SK-N-SH treated with all-trans-retinoic acid at 6 μM for 48 hours (cell line): ENCODE results near the gene PACSIN2.

Source experiments
- ATAC-seq: fragments of 200-7000 bp; cut with Tn5 transposase; 3 replicates; pipeline ENCODE4 v1.9.1; 2020; ENCODE audit warnings: mild to moderate bottlenecking, moderate library complexity
- ARNTL ChIP-seq: fragments of 450-650 bp; formaldehyde crosslinking; IDR thresholded peaks from 2 replicates; pipeline ENCODE4 v1.5.0; 2020; ENCODE audit warnings: low read depth, mild to moderate bottlenecking, moderate library complexity, borderline replicate concordance
- BACH2 ChIP-seq: fragments of 250-450 bp; sonication (Bioruptor Pico); IDR thresholded peaks from 2 replicates; pipeline ENCODE4 v1.9.0; 2021; ENCODE audit warnings: mild to moderate bottlenecking, borderline replicate concordance
- CREB5 ChIP-seq: fragments of 250-450 bp; sonication (Bioruptor Pico); IDR thresholded peaks from 2 replicates; pipeline ENCODE4 v1.5.1; 2020; ENCODE audit warnings: low read depth, mild to moderate bottlenecking, moderate library complexity
- CSDC2 ChIP-seq: fragments of 250-450 bp; sonication (Bioruptor Pico); IDR thresholded peaks from 2 replicates; pipeline ENCODE4 v1.5.0; 2020; ENCODE audit warnings: mild to moderate bottlenecking, moderate library complexity
- CSRNP3 ChIP-seq: fragments of 250-450 bp; sonication (Bioruptor Pico); IDR thresholded peaks from 2 replicates; pipeline ENCODE4 v1.5.1; 2021; ENCODE audit warnings: mild to moderate bottlenecking, moderate library complexity
- ESRRG ChIP-seq: fragments of 250-450 bp; sonication (Bioruptor Pico); IDR thresholded peaks from 2 replicates; pipeline ENCODE4 v1.6.1; 2021; ENCODE audit warnings: mild to moderate bottlenecking
- ISL1 ChIP-seq: fragments of 250-450 bp; sonication (Bioruptor Pico); IDR thresholded peaks from 2 replicates; pipeline ENCODE4 v2.1.2; 2022; ENCODE audit warnings: mild to moderate bottlenecking, moderate library complexity
- OSR1 ChIP-seq: fragments of 250-450 bp; sonication (Bioruptor Pico); IDR thresholded peaks from 2 replicates; pipeline ENCODE4 v1.8.0; 2022; ENCODE audit warnings: moderate library complexity, mild to moderate bottlenecking, inconsistent platforms
- POU6F1 ChIP-seq: fragments of 250-450 bp; sonication (Bioruptor Pico); IDR thresholded peaks from 2 replicates; pipeline ENCODE4 v1.8.0; 2021; ENCODE audit warnings: low read depth, mild to moderate bottlenecking, moderate library complexity, borderline replicate concordance
- PPARA ChIP-seq: fragments of 250-450 bp; sonication (Bioruptor Pico); IDR thresholded peaks from 2 replicates; pipeline ENCODE4 v1.5.0; 2020; ENCODE audit warnings: mild to moderate bottlenecking, borderline replicate concordance
- RARB ChIP-seq: fragments of 250-450 bp; sonication (Bioruptor Pico); IDR thresholded peaks from 2 replicates; pipeline ENCODE4 v1.8.0; 2021; ENCODE audit warnings: mild to moderate bottlenecking, moderate library complexity
- SNAI2 ChIP-seq: fragments of 250-450 bp; sonication (Bioruptor Pico); IDR thresholded peaks from 2 replicates; pipeline ENCODE4 v1.5.0; 2020; ENCODE audit warnings: mild to moderate bottlenecking, moderate library complexity
- TCF4 ChIP-seq: fragments of 250-450 bp; sonication (Bioruptor Pico); IDR thresholded peaks from 2 replicates; pipeline ENCODE4 v1.8.0; 2021; ENCODE audit warnings: mild to moderate bottlenecking, moderate library complexity, borderline replicate concordance
- TOX ChIP-seq: fragments of 250-450 bp; sonication (Bioruptor Pico); IDR thresholded peaks from 2 replicates; pipeline ENCODE4 v1.8.0; 2021; ENCODE audit warnings: mild to moderate bottlenecking, moderate library complexity, borderline replicate concordance
- TSHZ2 ChIP-seq: fragments of 250-450 bp; sonication (Bioruptor Pico); IDR thresholded peaks from 2 replicates; pipeline ENCODE4 v1.5.0; 2020; ENCODE audit warnings: mild to moderate bottlenecking, moderate library complexity
- ZC3H10 ChIP-seq: fragments of 250-450 bp; sonication (Bioruptor Pico); IDR thresholded peaks from 2 replicates; pipeline ENCODE4 v1.5.1; 2021; ENCODE audit warnings: mild to moderate bottlenecking, moderate library complexity
- ZFP3 ChIP-seq: fragments of 250-450 bp; sonication (Bioruptor Pico); IDR thresholded peaks from 2 replicates; pipeline ENCODE4 v1.5.0; 2020; ENCODE audit warnings: mild to moderate bottlenecking, moderate library complexity
- ZFP30 ChIP-seq: fragments of 450-650 bp; formaldehyde crosslinking; IDR thresholded peaks from 2 replicates; pipeline ENCODE4 v1.5.0; 2022; ENCODE audit warnings: mild to moderate bottlenecking, moderate library complexity
- ZNF565 ChIP-seq: fragments of 450-650 bp; formaldehyde crosslinking; conservative IDR thresholded peaks from 2 replicates; pipeline ENCODE4 v1.5.0; 2020; ENCODE audit warnings: low read depth, mild to moderate bottlenecking, moderate library complexity
- ZNF70 ChIP-seq: fragments of 450-650 bp; formaldehyde crosslinking; IDR thresholded peaks from 2 replicates; pipeline ENCODE4 v1.5.0; 2020; ENCODE audit warnings: mild to moderate bottlenecking, moderate library complexity
- ZNF8 ChIP-seq: fragments of 450-650 bp; formaldehyde crosslinking; IDR thresholded peaks from 2 replicates; pipeline ENCODE4 v1.5.0; 2020; ENCODE audit warnings: mild to moderate bottlenecking, moderate library complexity

PACSIN2 gene

GRCh38 chr22:42879371-42880021 is 135.5 kb downstream of the PACSIN2 start:
- no peak for TF ChIP-seq ISL1 (CRISPR knock-in tag)
- TF ChIP-seq CSRNP3: no peak
- no peak for TF ChIP-seq ARNTL (CRISPR knock-in tag)
- no peak for TF ChIP-seq ZC3H10 (CRISPR knock-in tag)
- TF ChIP-seq TSHZ2 (CRISPR knock-in tag): no peak
- no peak for TF ChIP-seq POU6F1 (CRISPR knock-in tag)
- no peak for TF ChIP-seq ZNF8
- no peak for TF ChIP-seq CSDC2
- no peak for TF ChIP-seq OSR1 (CRISPR knock-in tag)
- no peak for TF ChIP-seq TCF4
- no peak for ATAC-seq

GRCh38 chr22:42878561-42879305 is 136.2 kb downstream of the PACSIN2 start:
- no peak for TF ChIP-seq ARNTL (CRISPR knock-in tag)
- TF ChIP-seq ZNF565 (CRISPR knock-in tag): no peak
- no peak for TF ChIP-seq ZC3H10 (CRISPR knock-in tag)
- TF ChIP-seq CREB5 (CRISPR knock-in tag): no peak
- no peak for TF ChIP-seq ISL1 (CRISPR knock-in tag)
- no peak for TF ChIP-seq TOX (CRISPR knock-in tag)
- TF ChIP-seq CSDC2: no peak
- no peak for ATAC-seq

GRCh38 chr22:42877597-42878340 is 137.2 kb downstream of the PACSIN2 start:
- ATAC-seq: no peak
- TF ChIP-seq PPARA (CRISPR knock-in tag) (no peak), RARB (no peak), BACH2 (CRISPR knock-in tag) (no peak)

- TF ChIP-seq ZFP3 (no peak), SNAI2 (CRISPR knock-in tag) (no peak), RARB (no peak), ZNF70 (no peak), CSDC2 (no peak), ZFP30 (CRISPR knock-in tag) (no peak), TCF4 (no peak), TOX (CRISPR knock-in tag) (no peak), ZC3H10 (CRISPR knock-in tag) (no peak), ESRRG (CRISPR knock-in tag) (no peak), CREB5 (CRISPR knock-in tag) (no peak), ZNF565 (CRISPR knock-in tag) (no peak), BACH2 (CRISPR knock-in tag) (no peak)
- ATAC-seq: no peak
Measured at GRCh38 chr22:42877158-42877557, 137.8 kb downstream of the PACSIN2 start.
